Endodermal cell (in vitro differentiated cells): Measurements from ENCODE around the gene CRTC1. TPM values are rescaled to one million over a fixed set of nuclear protein-coding genes. Genes with fewer than 3 reads are reported as not detected.
"Not testable (repeated sequence)": the region's sequence is repeated elsewhere in the genome, so short reads cannot be mapped to it uniquely, and the experiment has no call there.

Experiments used
- DNase-seq: peaks from one replicate; pipeline ENCODE4 v3.0.0-alpha.2; 2017
- H3K27ac ChIP-seq: 2 replicates; pipeline ENCODE4 v1.5.1; 2013; ENCODE audit warnings: mild to moderate bottlenecking, low read depth, low read length, moderate library complexity
- H3K27me3 ChIP-seq: 2 replicates; pipeline ENCODE4 v1.6.1; 2013; ENCODE audit warnings: mild to moderate bottlenecking, low read length, moderate library complexity; ENCODE audit not compliant: insufficient read depth, control insufficient read depth, poor library complexity, severe bottlenecking
- H3K36me3 ChIP-seq: 2 replicates; pipeline ENCODE4 v1.7.0; 2013; ENCODE audit warnings: mild to moderate bottlenecking, low read length, moderate library complexity; ENCODE audit not compliant: control insufficient read depth, insufficient read depth
- H3K4me1 ChIP-seq: one replicate; pipeline ENCODE4 v1.7.0; 2013; ENCODE audit warnings: low read length; ENCODE audit not compliant: control insufficient read depth, insufficient read depth
- H3K4me3 ChIP-seq: 2 replicates; pipeline ENCODE4 v1.5.1; 2013; ENCODE audit warnings: mild to moderate bottlenecking, low read length, moderate library complexity
- H3K9ac ChIP-seq: 2 replicates; pipeline ENCODE4 v1.6.1; 2013; ENCODE audit warnings: mild to moderate bottlenecking, low read length, moderate library complexity; ENCODE audit not compliant: poor library complexity, severe bottlenecking; ENCODE audit errors: extremely low read depth
- H3K9me3 ChIP-seq: 2 replicates; pipeline ENCODE4 v1.6.1; 2013; ENCODE audit warnings: mild to moderate bottlenecking, low read length, moderate library complexity; ENCODE audit not compliant: control insufficient read depth
- H3K27ac Mint-ChIP-seq: 2 replicates; pipeline ENCODE4 v1.8.0; 2020; ENCODE audit warnings: mixed read lengths
- H3K27me3 Mint-ChIP-seq: 2 replicates; pipeline ENCODE4 v1.8.0; 2021; ENCODE audit warnings: mild to moderate bottlenecking, mixed read lengths; ENCODE audit not compliant: insufficient read depth
- H3K36me3 Mint-ChIP-seq: 2 replicates; pipeline ENCODE4 v1.8.0; 2020; ENCODE audit warnings: low read depth, mixed read lengths
- H3K4me1 Mint-ChIP-seq: 2 replicates; pipeline ENCODE4 v1.8.0; 2020; ENCODE audit warnings: mixed read lengths
- H3K4me3 Mint-ChIP-seq: 2 replicates; pipeline ENCODE4 v1.8.0; 2020; ENCODE audit warnings: mild to moderate bottlenecking, moderate library complexity, mixed read lengths
- H3K9me3 Mint-ChIP-seq: 2 replicates; pipeline ENCODE4 v1.8.0; 2020; ENCODE audit warnings: mild to moderate bottlenecking, mixed read lengths
- WGBS, 2 experiments: methylation state at CpG; one replicate each; pipeline versions ENCODE4 v1.1.5 to v1.1.7; 2013; ENCODE audit warnings: missing lambda C conversion rate in 2 of 2, mixed read lengths in 1 of 2; ENCODE audit not compliant: insufficient coverage in 1 of 2, insufficient read length in 1 of 2; 5-methylcytosine and 5-hydroxymethylcytosine counted together
- total RNA-seq, 2 donors: library from RNA; stranded (reverse); fragmentation: NEBNext Ultra II Directional in 1 of 2; extraction: Animal tissue kit (Norgen Biotek cat#: 25700) in 1 of 2; gene quantifications; 2 replicates in 1 of 2; 3 replicates in 1 of 2; pipeline ENCODE4 v1.2.1, GENCODE V29; 2021
- TF ChIP-seq, protein P1 (sequence below): fragments of 200-600 bp; sonication (generic); conservative IDR thresholded peaks from 2 replicates; pipeline ENCODE4 v1.5.0; 2021; ENCODE audit warnings: antibody characterized with exemption, mild to moderate bottlenecking

Gene CRTC1
- total RNA-seq, 2 donors from 2014 or later, result 26.6 to 29.7 TPM

GRCh38 chr19:18677156-18677555, 6.3 kb upstream of the CRTC1 start:
- Mint-ChIP-seq H3K27ac (no peak overlapping the region), H3K36me3 (no peaks in the 10 kb centered on the region), H3K27me3 (no peaks in the 10 kb centered on the region), H3K4me3 (no peak overlapping the region), H3K4me1 (no peaks in the 10 kb centered on the region), H3K9me3 (no peaks in the 10 kb centered on the region)
- no peak overlapping the region for H3K4me3 ChIP-seq
- no peaks in the 10 kb centered on the region for H3K9me3 ChIP-seq
- no peaks in the 10 kb centered on the region for H3K4me1 ChIP-seq
- TF ChIP-seq, protein P1, sequence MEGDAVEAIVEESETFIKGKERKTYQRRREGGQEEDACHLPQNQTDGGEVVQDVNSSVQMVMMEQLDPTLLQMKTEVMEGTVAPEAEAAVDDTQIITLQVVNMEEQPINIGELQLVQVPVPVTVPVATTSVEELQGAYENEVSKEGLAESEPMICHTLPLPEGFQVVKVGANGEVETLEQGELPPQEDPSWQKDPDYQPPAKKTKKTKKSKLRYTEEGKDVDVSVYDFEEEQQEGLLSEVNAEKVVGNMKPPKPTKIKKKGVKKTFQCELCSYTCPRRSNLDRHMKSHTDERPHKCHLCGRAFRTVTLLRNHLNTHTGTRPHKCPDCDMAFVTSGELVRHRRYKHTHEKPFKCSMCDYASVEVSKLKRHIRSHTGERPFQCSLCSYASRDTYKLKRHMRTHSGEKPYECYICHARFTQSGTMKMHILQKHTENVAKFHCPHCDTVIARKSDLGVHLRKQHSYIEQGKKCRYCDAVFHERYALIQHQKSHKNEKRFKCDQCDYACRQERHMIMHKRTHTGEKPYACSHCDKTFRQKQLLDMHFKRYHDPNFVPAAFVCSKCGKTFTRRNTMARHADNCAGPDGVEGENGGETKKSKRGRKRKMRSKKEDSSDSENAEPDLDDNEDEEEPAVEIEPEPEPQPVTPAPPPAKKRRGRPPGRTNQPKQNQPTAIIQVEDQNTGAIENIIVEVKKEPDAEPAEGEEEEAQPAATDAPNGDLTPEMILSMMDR, result no peak
- no peaks in the 10 kb centered on the region for H3K36me3 ChIP-seq
- no peak overlapping the region for H3K9ac ChIP-seq
- 88 to 92% methylated on average over 12 to 13 of the region's 13 CpGs for WGBS, 2 experiments
- H3K27me3 ChIP-seq, result no peaks in the 10 kb centered on the region
- DNase-seq, result no peak
- H3K27ac ChIP-seq, result no peak overlapping the region

DNA sequence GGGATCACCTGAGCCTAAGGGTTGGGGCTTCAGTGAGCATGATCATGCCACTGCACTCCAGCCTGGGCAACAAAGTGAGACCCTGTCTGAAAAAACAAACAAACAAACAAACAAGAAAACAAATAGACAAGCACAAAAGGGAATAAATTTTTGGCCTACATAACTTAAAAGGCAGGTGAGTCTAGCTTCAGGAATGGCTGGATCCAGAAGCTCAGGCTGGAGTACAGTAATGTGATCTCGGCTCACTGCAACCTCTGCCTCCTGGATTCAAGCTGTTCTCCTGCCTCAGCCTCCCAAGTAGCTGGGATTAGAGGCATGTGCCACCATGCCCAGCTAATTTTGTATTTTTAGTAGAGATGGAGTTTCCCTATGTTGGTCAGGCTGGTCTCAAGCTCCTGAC, 3.3 kb upstream of the CRTC1 start:
- H3K27me3 ChIP-seq, H3K36me3 Mint-ChIP-seq, H3K9me3 Mint-ChIP-seq, H3K4me1 Mint-ChIP-seq, H3K27ac ChIP-seq, H3K4me3 Mint-ChIP-seq, DNase-seq, H3K27ac Mint-ChIP-seq, H3K4me3 ChIP-seq, H3K27me3 Mint-ChIP-seq, H3K9ac ChIP-seq, H3K36me3 ChIP-seq, H3K9me3 ChIP-seq, H3K4me1 ChIP-seq: not testable (repeated sequence)
- WGBS, 2 experiments, result 94 to 100% methylated on average over 1 of the region's 1 CpG

DNA sequence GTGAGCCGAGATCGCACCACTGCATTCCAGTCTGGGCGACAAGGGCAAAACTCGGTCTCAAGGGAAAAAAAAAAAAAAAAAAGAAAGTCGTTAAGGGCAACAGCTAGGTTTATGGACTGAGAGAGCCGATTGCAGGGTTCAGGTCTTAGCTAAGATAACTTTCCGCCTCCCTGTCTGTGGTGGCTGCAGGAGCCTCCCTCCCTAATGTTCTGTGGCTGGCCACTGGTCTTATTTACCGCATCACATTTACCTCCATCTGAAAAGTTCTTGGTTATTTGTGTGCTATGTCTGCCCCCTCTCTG, 722 bp upstream of the CRTC1 start:
- H3K4me1 Mint-ChIP-seq, result peaks cover 8% of the 10 kb centered on the region
- no peaks in the 10 kb centered on the region for H3K36me3 ChIP-seq
- no peaks in the 10 kb centered on the region for H3K9me3 ChIP-seq
- H3K4me1 ChIP-seq, result peaks cover 3% of the 10 kb centered on the region
- H3K27me3 ChIP-seq, result no peaks in the 10 kb centered on the region
- no peak overlapping the region for H3K27ac ChIP-seq
- no peaks in the 10 kb centered on the region for H3K9me3 Mint-ChIP-seq
- H3K9ac ChIP-seq, result no peak overlapping the region
- peak overlapping the region; percentile 91 for H3K4me3 ChIP-seq
- H3K27ac Mint-ChIP-seq, result peak overlapping the region; percentile 38
- 77 to 81% methylated on average over 6 to 8 of the region's 8 CpGs for WGBS, 2 experiments
- TF ChIP-seq, protein P1, result no peak
- H3K36me3 Mint-ChIP-seq, result no peaks in the 10 kb centered on the region
- H3K4me3 Mint-ChIP-seq, result peak overlapping the region; percentile 75
- no peak for DNase-seq
- peaks cover 3% of the 10 kb centered on the region for H3K27me3 Mint-ChIP-seq

GRCh38 chr19:18683958-18684641, 620 bp downstream of the CRTC1 start:
- Histone ChIP-seq H3K9ac (peak overlapping the region; percentile 35), H3K27me3 (no peaks in the 10 kb centered on the region), H3K27ac (no peak overlapping the region), H3K9me3 (no peaks in the 10 kb centered on the region), H3K36me3 (no peaks in the 10 kb centered on the region), H3K4me3 (peak overlapping the region; percentile 91), H3K4me1 (peaks cover 3% of the 10 kb centered on the region)
- Mint-ChIP-seq H3K36me3 (peaks cover 8% of the 10 kb centered on the region), H3K4me3 (peak overlapping the region; percentile 75), H3K4me1 (peaks cover 8% of the 10 kb centered on the region), H3K27ac (no peak overlapping the region), H3K27me3 (peaks cover 3% of the 10 kb centered on the region), H3K9me3 (no peaks in the 10 kb centered on the region)
- TF ChIP-seq, protein P1, result no peak
- peak; percentile 47 for DNase-seq
- WGBS, 2 experiments, result 26 to 46% methylated on average over 6 to 16 of the region's 16 CpGs
